ENCODE measurements around the gene ATP10A.

ATP10A gene

DNA sequence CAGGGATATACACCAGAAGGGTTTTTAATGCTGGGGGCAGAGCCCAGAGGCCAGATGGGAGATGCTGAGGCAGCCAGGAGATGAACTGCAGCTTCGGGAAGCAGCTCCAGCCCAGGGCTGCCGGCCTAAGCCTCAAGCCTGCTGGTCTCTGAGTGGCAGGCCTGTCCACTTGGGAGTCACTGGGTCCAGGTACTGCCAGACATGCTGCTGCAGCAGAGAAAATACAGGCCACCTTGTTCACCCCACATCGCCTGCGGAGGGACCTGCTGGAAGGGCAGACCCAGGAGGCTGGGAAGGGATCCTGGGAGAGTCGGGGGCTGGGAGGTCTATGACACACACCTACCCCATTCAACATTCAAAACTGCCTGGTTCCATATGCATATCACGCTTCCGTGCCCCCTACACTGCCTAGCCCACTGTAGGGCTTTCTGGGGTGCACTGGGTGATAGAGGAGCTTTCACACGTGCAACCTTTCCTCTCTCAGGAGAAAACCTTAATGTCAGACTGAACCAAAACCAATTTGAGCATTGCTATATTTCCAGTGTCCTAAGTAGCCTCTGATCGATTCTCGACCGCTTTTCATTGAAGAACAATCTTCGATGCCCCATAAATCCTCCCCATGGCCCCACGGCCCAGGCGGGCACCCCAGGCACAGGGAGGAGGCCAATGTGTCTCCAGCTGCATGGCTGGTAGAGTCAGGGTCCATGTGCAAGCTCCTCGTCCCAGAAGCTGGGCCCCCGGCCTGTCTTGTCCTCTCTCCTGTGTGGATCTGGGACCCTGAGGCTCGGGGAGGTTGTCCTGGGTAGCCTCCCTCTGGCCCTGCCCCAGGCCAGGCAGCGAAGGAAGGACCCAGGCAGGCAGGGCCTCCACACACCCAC, 147.4 kb downstream of the ATP10A start:
- Histone ChIP-seq H3K9me3 (ENCODE audit: control extremely low read depth in 1 of 5, control insufficient read depth in 4 of 5, insufficient read depth in 2 of 5, low read depth in 1 of 5, low read length in 4 of 5) (no peaks in the 10 kb centered on the region), H3K27me3 (replicated peaks in 2 of 5; ENCODE audit: control insufficient read depth in 4 of 5, insufficient read depth in 5 of 5, low read length in 4 of 5) (no peaks in the 10 kb centered on the region), H3K27ac (ENCODE audit: insufficient read depth in 1 of 2, low read depth in 1 of 2, low read length in 2 of 2, poor library complexity in 1 of 2, severe bottlenecking in 2 of 2) (no peak overlapping the region), H3K36me3 (ENCODE audit: control insufficient read depth in 4 of 4, insufficient read depth in 4 of 4, low read length in 3 of 4) (peaks cover 0 to 29% (median 5%) of the 10 kb centered on the region in 4 experiments), H3K4me1 (ENCODE audit: control extremely low read depth in 1 of 4, control insufficient read depth in 4 of 4, insufficient read depth in 4 of 4, low read length in 3 of 4) (no peaks in the 10 kb centered on the region), H3K4me3 (ENCODE audit: control insufficient read depth in 1 of 7, extremely low read depth in 1 of 7, insufficient read depth in 4 of 7, low read depth in 2 of 7, low read length in 6 of 7) (no peak overlapping the region)
- no peak for DNase-seq
- ChIA-PET POLR2A (no interaction called here), CTCF (interaction anchor here (1.0 kb wide), 1 partner anchor 225 kb away, joined by 3 read pairs; no protein-coding TSS in a partner anchor)
- WGBS (ENCODE audit: insufficient coverage): 96% methylated on average over 18 of the region's 18 CpGs

DNA sequence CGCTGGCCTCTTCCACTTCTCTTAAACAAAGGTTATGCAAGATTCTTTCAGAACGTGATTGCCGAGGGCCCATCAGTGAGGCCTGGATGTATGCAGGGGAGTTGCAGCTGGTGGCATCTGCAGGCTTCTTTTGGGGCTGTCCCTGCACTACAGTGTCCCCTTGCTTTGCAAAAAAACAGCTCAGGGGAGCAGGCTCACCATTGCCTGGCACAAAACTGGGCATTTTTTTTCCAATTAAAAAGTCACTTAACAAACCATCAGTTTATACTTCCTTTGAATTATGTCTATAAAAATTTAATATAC, 148.6 kb downstream of the ATP10A start:
- H3K9me3 ChIP-seq (ENCODE audit: control extremely low read depth in 1 of 5, control insufficient read depth in 4 of 5, insufficient read depth in 2 of 5, low read depth in 1 of 5, low read length in 4 of 5): no peaks in the 10 kb centered on the region
- POLR2A ChIA-PET: no interaction called here
- peaks cover 0 to 19% (median 5%) of the 10 kb centered on the region in 4 experiments for H3K36me3 ChIP-seq (ENCODE audit: control insufficient read depth in 4 of 4, insufficient read depth in 4 of 4, low read length in 3 of 4)
- H3K4me3 ChIP-seq (ENCODE audit: control insufficient read depth in 1 of 7, extremely low read depth in 1 of 7, insufficient read depth in 4 of 7, low read depth in 2 of 7, low read length in 6 of 7): no peak overlapping the region
- no peak overlapping the region for H3K27ac ChIP-seq (ENCODE audit: insufficient read depth in 1 of 2, low read depth in 1 of 2, low read length in 2 of 2, poor library complexity in 1 of 2, severe bottlenecking in 2 of 2)
- no peaks in the 10 kb centered on the region for H3K4me1 ChIP-seq (ENCODE audit: control extremely low read depth in 1 of 4, control insufficient read depth in 4 of 4, insufficient read depth in 4 of 4, low read length in 3 of 4)
- CTCF ChIA-PET: no interaction called here
- H3K27me3 ChIP-seq (replicated peaks in 2 of 5; ENCODE audit: control insufficient read depth in 4 of 5, insufficient read depth in 5 of 5, low read length in 4 of 5): no peaks in the 10 kb centered on the region
- no peak for DNase-seq
- 96% methylated on average over 3 of the region's 3 CpGs for WGBS (ENCODE audit: insufficient coverage)

DNA sequence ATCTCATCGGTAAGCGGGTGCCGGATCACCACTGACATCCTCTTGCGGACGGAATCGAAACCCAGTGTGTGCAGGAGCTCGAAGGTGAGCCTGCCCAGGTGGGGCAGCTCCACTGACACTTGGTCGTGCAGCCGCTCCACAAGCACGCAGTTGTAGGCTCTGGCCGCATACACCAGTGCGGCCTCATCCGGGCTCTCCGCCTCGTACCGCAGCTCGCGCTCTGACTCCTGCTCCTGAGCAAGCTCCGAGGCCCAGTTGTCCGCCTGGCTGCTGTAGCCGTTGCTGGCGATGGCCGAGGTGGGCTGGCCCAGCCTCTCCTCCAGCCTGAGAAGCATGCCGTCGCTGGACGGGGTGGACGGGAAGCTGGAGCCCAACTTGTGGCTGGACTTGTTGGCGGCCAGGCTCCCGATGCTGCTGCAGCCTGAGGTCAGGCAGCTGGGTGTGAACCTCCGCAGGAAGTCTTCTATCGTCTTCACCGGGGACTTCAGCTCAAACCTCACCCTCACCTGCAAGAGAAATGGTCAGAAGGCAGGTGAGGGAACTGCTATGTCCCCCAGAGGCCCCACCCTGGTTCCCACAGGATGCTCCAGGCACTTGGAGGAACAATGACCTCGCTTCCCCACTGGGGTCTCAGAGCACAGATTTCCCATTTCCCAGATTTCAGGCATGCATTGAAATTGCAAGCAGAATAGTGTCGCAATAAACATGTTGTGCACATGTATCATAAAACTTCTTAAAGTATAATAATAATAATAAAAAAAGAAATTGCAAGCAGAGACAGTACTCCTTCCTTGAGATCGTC, 149.2 kb downstream of the ATP10A start:
- Histone ChIP-seq H3K4me1 (ENCODE audit: control extremely low read depth in 1 of 4, control insufficient read depth in 4 of 4, insufficient read depth in 4 of 4, low read length in 3 of 4) (no peaks in the 10 kb centered on the region), H3K9me3 (ENCODE audit: control extremely low read depth in 1 of 5, control insufficient read depth in 4 of 5, insufficient read depth in 2 of 5, low read depth in 1 of 5, low read length in 4 of 5) (no peaks in the 10 kb centered on the region), H3K4me3 (ENCODE audit: control insufficient read depth in 1 of 7, extremely low read depth in 1 of 7, insufficient read depth in 4 of 7, low read depth in 2 of 7, low read length in 6 of 7) (no peak overlapping the region), H3K27ac (ENCODE audit: insufficient read depth in 1 of 2, low read depth in 1 of 2, low read length in 2 of 2, poor library complexity in 1 of 2, severe bottlenecking in 2 of 2) (no peak overlapping the region), H3K27me3 (replicated peaks in 2 of 5; ENCODE audit: control insufficient read depth in 4 of 5, insufficient read depth in 5 of 5, low read length in 4 of 5) (no peaks in the 10 kb centered on the region), H3K36me3 (ENCODE audit: control insufficient read depth in 4 of 4, insufficient read depth in 4 of 4, low read length in 3 of 4) (peaks cover 0 to 19% (median 5%) of the 10 kb centered on the region in 4 experiments)
- ChIA-PET POLR2A (no interaction called here), CTCF (no interaction called here)
- 94% methylated on average over 29 of the region's 35 CpGs for WGBS (ENCODE audit: insufficient coverage)
- no peak for DNase-seq

DNA sequence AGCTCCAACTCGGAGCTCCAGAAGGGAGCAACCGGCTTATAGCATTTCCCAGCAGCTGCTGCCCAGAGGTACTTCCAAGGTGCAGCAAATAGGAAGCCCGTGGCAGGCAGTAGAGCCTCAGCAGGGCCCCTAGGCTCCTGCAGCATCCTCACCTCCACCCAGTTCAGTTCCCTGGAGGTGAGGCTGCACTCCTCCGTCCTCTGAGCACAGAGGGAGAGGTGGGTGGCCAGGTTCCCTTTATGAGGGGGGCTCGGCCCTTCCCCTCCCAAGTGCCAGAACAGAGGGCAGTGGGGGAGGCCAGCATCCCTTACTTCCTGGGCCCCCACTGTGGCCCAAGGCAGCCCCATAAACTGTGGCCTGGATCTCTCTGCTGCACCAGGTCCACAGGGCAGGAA, 150.2 kb downstream of the ATP10A start:
- ChIA-PET POLR2A (no interaction called here), CTCF (interaction anchor here (1.0 kb wide), 2 partner anchors 8 to 220 kb away, joined by 3 to 5 read pairs; no protein-coding TSS in a partner anchor)
- Histone ChIP-seq H3K27ac (ENCODE audit: insufficient read depth in 1 of 2, low read depth in 1 of 2, low read length in 2 of 2, poor library complexity in 1 of 2, severe bottlenecking in 2 of 2) (no peak overlapping the region), H3K4me1 (ENCODE audit: control extremely low read depth in 1 of 4, control insufficient read depth in 4 of 4, insufficient read depth in 4 of 4, low read length in 3 of 4) (no peaks in the 10 kb centered on the region), H3K9me3 (ENCODE audit: control extremely low read depth in 1 of 5, control insufficient read depth in 4 of 5, insufficient read depth in 2 of 5, low read depth in 1 of 5, low read length in 4 of 5) (no peaks in the 10 kb centered on the region), H3K27me3 (replicated peaks in 2 of 5; ENCODE audit: control insufficient read depth in 4 of 5, insufficient read depth in 5 of 5, low read length in 4 of 5) (no peaks in the 10 kb centered on the region), H3K4me3 (ENCODE audit: control insufficient read depth in 1 of 7, extremely low read depth in 1 of 7, insufficient read depth in 4 of 7, low read depth in 2 of 7, low read length in 6 of 7) (no peak overlapping the region), H3K36me3 (ENCODE audit: control insufficient read depth in 4 of 4, insufficient read depth in 4 of 4, low read length in 3 of 4) (peaks cover 0 to 19% (median 5%) of the 10 kb centered on the region in 4 experiments)
- 89% methylated on average over 4 of the region's 5 CpGs for WGBS (ENCODE audit: insufficient coverage)
- no peak for DNase-seq

DNA sequence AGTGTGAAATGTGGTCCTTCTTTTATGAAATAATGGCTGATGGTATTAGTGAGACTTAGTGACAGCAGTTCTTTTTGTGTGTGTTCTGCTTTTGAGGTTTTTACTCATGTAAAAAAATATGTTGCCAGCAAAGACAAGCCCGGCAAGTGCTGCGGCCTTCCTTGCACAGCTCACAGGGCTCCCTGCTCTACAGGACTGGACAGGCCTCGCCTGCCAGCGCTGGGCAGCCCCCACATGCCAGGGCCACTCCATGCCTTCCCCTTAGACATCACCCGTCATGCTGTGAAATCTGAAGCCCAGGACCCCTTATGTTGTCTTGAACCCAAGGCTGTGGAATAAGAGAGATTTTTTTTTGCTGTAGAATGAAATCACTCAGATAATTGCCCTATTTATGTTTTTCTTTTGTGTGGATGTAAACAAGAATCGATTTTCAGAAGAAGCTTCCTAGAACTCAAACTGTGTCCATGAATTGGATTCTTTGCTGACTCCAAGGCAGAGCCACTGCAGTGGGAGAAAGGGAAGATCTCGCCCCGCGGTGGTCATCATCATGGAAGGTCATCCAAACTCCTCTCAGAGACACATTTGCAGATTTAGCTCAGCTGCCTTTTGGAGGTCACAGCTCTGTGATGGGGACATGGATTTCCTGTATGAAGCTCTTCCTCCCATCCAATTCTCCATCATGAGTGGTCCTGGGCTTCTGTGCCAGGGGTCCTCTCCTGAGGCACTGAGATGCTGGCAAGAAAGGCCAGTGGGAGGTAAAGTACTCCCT, 150.8 kb downstream of the ATP10A start:
- no peak overlapping the region for H3K4me3 ChIP-seq (ENCODE audit: control insufficient read depth in 1 of 7, extremely low read depth in 1 of 7, insufficient read depth in 4 of 7, low read depth in 2 of 7, low read length in 6 of 7)
- H3K27ac ChIP-seq (ENCODE audit: insufficient read depth in 1 of 2, low read depth in 1 of 2, low read length in 2 of 2, poor library complexity in 1 of 2, severe bottlenecking in 2 of 2): no peak overlapping the region
- H3K9me3 ChIP-seq (ENCODE audit: control extremely low read depth in 1 of 5, control insufficient read depth in 4 of 5, insufficient read depth in 2 of 5, low read depth in 1 of 5, low read length in 4 of 5): no peaks in the 10 kb centered on the region
- CTCF ChIA-PET: interaction anchor here (1.0 kb wide), 2 partner anchors 9 to 221 kb away, joined by 3 to 5 read pairs; no protein-coding TSS in a partner anchor
- H3K36me3 ChIP-seq (ENCODE audit: control insufficient read depth in 4 of 4, insufficient read depth in 4 of 4, low read length in 3 of 4): peaks cover 0 to 19% (median 5%) of the 10 kb centered on the region in 4 experiments
- H3K4me1 ChIP-seq (ENCODE audit: control extremely low read depth in 1 of 4, control insufficient read depth in 4 of 4, insufficient read depth in 4 of 4, low read length in 3 of 4): no peaks in the 10 kb centered on the region
- no peaks in the 10 kb centered on the region for H3K27me3 ChIP-seq (replicated peaks in 2 of 5; ENCODE audit: control insufficient read depth in 4 of 5, insufficient read depth in 5 of 5, low read length in 4 of 5)
- no peak for DNase-seq
- POLR2A ChIA-PET: no interaction called here
- WGBS (ENCODE audit: insufficient coverage): 93% methylated on average over 6 of the region's 9 CpGs

DNA sequence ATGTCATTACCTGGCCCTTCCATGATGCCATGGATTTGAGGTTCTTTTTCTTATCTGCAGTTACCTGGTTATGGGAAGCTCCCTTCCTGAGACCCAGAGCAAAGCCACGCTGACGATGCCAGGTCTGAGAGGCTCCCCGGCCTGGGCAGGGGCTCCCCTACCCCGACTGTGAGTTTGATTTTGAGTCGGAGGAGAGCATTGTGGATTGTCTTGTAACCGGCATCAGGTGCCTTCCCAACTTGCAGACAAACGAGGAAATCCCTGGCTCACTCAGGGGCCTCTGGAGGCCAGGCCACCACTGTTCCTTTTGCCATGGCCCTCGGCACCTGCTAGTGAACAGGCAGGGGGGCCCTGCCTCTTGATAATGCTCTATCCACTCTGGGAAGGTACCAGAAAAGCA, 151.4 kb downstream of the ATP10A start:
- POLR2A ChIA-PET: no interaction called here
- Histone ChIP-seq H3K27ac (ENCODE audit: insufficient read depth in 1 of 2, low read depth in 1 of 2, low read length in 2 of 2, poor library complexity in 1 of 2, severe bottlenecking in 2 of 2) (no peak overlapping the region), H3K4me1 (ENCODE audit: control extremely low read depth in 1 of 4, control insufficient read depth in 4 of 4, insufficient read depth in 4 of 4, low read length in 3 of 4) (no peaks in the 10 kb centered on the region), H3K9me3 (ENCODE audit: control extremely low read depth in 1 of 5, control insufficient read depth in 4 of 5, insufficient read depth in 2 of 5, low read depth in 1 of 5, low read length in 4 of 5) (no peaks in the 10 kb centered on the region), H3K4me3 (ENCODE audit: control insufficient read depth in 1 of 7, extremely low read depth in 1 of 7, insufficient read depth in 4 of 7, low read depth in 2 of 7, low read length in 6 of 7) (no peak overlapping the region), H3K27me3 (replicated peaks in 2 of 5; ENCODE audit: control insufficient read depth in 4 of 5, insufficient read depth in 5 of 5, low read length in 4 of 5) (no peaks in the 10 kb centered on the region), H3K36me3 (ENCODE audit: control insufficient read depth in 4 of 4, insufficient read depth in 4 of 4, low read length in 3 of 4) (peaks cover 0 to 19% (median 5%) of the 10 kb centered on the region in 4 experiments)
- CTCF ChIA-PET: no interaction called here
- WGBS (ENCODE audit: insufficient coverage): 95% methylated on average over 7 of the region's 8 CpGs
- DNase-seq: no peak
